ENCODE measurements around the gene WNT1.

DNA sequence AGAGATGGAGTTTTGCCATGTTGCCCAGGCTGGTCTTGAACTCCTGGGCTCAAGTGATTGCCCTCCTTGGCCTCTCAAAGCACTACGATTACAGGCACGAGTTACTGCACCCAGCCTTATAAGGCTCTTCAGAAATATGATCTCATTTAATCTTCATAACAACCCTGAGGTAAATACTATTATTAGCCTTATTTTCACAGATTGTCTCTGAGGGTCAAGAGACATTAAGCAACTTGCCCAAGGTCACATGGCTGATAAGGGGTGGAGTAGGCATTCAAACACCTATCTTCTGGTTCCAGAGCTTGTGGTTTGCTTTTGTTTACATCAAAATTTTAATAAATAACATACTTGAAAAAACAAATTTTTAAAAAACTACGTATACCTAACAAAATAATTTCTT, 35.3 kb downstream of the WNT1 start:
- TF ChIP-seq EP300 (IDR thresholded peaks at IDR 0.05): no peak
- no peak for TF ChIP-seq POLR2AphosphoS5 (IDR thresholded peaks at IDR 0.05)
- TF ChIP-seq POLR2A (IDR thresholded peaks at IDR 0.05): no peak
- TF ChIP-seq, protein P1, sequence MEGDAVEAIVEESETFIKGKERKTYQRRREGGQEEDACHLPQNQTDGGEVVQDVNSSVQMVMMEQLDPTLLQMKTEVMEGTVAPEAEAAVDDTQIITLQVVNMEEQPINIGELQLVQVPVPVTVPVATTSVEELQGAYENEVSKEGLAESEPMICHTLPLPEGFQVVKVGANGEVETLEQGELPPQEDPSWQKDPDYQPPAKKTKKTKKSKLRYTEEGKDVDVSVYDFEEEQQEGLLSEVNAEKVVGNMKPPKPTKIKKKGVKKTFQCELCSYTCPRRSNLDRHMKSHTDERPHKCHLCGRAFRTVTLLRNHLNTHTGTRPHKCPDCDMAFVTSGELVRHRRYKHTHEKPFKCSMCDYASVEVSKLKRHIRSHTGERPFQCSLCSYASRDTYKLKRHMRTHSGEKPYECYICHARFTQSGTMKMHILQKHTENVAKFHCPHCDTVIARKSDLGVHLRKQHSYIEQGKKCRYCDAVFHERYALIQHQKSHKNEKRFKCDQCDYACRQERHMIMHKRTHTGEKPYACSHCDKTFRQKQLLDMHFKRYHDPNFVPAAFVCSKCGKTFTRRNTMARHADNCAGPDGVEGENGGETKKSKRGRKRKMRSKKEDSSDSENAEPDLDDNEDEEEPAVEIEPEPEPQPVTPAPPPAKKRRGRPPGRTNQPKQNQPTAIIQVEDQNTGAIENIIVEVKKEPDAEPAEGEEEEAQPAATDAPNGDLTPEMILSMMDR (IDR thresholded peaks at IDR 0.05): no peak
